Transverse colon (tissue), 4 donors: ENCODE results near the gene C15orf40.

Experiments used
- CTCF ChIP-seq, 5 experiments: fragments of 200-600 bp in 3 of 5; fragments of 450-650 bp in 2 of 5; sonication (generic) in 3 of 5; IDR thresholded peaks; 1 replicate in 2 of 5; 2 replicates in 3 of 5; pipeline ENCODE4 v1.5.1; 2016 to 2017; ENCODE audit warnings: antibody characterized with exemption in 5 of 5, inconsistent platforms in 3 of 5, mild to moderate bottlenecking in 2 of 5, moderate library complexity in 1 of 5
- EP300 ChIP-seq: sonication (generic); formaldehyde crosslinking; IDR thresholded peaks from one replicate; pipeline ENCODE4 v1.6.1; 2017; ENCODE audit warnings: antibody characterized with exemption, low read depth
- POLR2AphosphoS5 ChIP-seq, 3 donors: sonication (generic); formaldehyde crosslinking; IDR thresholded peaks; one replicate each; pipeline ENCODE4 v1.6.1; 2016; ENCODE audit warnings: antibody characterized with exemption in 3 of 3

- TF ChIP-seq CTCF (IDR thresholded peaks at IDR 0.05) (no peak), POLR2AphosphoS5 (IDR thresholded peaks at IDR 0.05) (no peak), EP300 (no peak)
Measured at GRCh38 chr15:82958638-82959037, 52.8 kb downstream of the C15orf40 start.
